NCI-H146 treated with DMSO at 0.1 percent for 48 hours (cell line): ENCODE measurements around the gene FAM228A.

Source experiments
- DNase-seq: peaks from one replicate; lab custom pipeline; 2025; ENCODE audit not compliant: unreplicated experiment; lab: John Stamatoyannopoulos, UW

FAM228A gene

DNA sequence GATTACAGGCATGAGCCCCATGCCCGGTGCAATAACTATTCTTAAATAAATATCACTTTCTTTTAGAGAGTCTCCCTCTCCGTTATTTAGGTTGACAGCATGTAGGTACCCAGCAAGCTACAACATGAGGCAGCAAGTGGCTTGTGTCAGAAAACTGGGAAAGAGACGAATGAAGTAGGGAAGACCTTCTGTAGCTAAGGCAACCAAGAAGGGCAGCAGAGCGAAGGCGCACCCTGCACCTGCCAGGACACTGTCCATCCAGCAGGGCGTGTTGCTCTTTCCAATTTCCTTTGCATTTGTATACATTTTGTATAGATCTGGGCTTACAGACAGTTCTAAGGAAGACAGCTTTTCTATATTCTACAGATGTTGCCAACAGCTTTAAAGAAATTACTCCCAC, 48.1 kb downstream of the FAM228A start:
- no peak for DNase-seq

DNA sequence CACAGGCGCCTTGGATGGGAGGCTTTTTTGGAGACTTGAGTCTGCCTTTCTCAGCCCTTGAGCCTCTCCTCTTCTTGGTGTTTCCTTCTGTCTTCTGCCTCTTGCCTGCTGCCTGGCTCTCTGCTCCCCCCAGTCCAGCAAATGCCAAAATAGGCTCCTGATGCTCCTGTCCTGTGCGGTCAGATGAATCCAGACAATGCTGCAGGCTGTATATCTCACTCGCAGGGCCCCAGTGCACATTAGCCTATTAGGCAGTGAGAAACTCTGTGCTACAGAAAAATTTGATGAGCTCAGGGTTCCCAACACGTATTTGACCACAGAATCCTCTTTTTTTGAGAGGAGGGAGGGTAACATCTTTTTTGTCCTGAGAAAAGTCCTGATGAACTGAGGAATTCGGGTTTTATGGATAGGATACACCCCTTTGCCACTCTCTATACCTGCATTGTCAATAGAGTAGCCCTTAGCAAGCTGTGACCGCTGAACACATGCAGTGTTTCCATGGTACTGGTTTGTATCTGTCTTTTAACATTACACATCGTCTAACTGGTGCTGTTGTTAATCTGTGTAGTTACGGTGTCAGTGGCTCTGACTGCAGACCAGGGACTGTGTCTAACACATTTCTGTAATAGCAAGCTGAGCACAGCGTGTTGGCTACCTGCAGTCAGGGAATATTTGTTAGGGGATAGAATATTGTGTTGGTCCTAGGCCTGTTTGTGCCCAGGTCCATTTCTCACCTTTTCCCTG, 50.8 kb downstream of the FAM228A start:
- DNase-seq: no peak

- peak; percentile 16 for DNase-seq
These were observed 53.6 kb downstream of the FAM228A start for GRCh38 chr2:24228470-24228869.

- DNase-seq: no peak
These were observed 56.6 kb downstream of the FAM228A start for GRCh38 chr2:24231461-24231881.

DNA sequence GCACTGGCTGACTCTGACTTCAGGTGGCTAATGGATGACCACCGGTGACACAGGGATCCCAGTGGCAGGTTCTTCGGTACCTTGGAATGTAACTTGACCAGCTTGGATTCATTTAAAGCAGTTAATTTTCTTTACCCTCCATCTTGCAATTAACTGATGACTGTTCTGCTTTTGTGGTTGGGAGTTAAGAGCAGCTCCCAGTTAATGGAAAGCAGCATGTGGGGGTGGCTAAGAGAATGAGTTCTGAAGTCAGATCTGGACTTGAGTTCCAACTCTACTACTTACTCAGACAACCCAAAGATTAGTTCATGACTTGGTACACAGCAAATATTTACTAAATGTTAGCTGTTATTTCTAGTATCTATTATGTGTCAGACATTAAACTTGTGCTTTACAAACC, 58.5 kb downstream of the FAM228A start:
- DNase-seq: no peak

GRCh38 chr2:24237313-24237712, 62.5 kb downstream of the FAM228A start:
- DNase-seq: no peak

DNA sequence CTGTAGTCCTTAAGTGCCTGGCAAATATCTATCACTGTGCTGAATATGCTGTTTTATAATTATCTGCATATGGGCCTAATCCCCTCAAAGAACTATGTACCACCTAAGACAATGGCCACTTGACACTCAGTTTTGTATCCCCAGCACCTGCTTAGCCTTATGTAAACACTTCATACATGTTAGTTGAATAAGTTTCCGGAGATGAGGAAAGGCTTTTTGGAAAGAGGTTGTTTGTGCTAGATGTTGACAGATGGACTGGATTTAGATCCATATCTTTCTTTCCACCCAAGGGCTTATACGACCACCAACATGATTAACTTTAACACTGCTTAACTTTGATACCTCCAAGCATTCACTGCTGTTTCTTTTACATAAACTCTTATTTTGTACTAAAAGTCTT, 63.3 kb downstream of the FAM228A start:
- peak; percentile 87 for DNase-seq

DNA sequence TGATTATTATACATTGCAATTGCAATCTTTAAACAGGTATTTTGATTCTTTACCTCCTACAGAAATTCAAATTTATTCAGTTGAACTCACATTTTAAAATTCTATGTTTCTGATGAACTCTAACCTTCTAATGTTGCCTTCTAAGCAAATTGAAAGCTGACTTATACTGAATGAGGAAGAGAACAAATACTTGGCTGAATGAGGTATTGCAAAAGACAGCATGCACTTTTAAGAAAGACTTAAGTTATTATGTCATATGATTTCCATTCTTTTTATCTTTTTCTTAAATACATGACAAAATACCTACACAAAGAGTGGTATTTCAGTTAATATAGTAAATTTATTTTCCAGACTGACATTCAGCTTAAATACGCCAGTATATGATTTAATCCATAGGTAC, 64.7 kb downstream of the FAM228A start:
- DNase-seq: no peak
